HCT116 (cell line): ENCODE data around the gene C19orf25. TPM values are rescaled to one million over a fixed set of nuclear protein-coding genes. Genes with fewer than 3 reads are reported as not detected.

Experiments used
- ATAC-seq: fragments of 200-7000 bp; cut with Tn5 transposase; 2 replicates; pipeline ENCODE4 v1.9.1; 2020; ENCODE audit warnings: mild to moderate bottlenecking, moderate library complexity
- BruUV-seq: library from RNA; stranded (reverse); fragments of 400-500 nt; replicated peaks from 2 replicates; lab custom pipeline; 2021; lab: Mats Ljungman, UMichigan
- CTCF ChIA-PET: fragments of 300-600 bp; sonication (Branson Sonifier 250); formaldehyde crosslinking; loops from one replicate; lab custom pipeline; 2021; ENCODE audit warnings: antibody characterized with exemption; lab: Charles Lee
- POLR2A ChIA-PET: fragments of 300-600, 350-600 bp; sonication (Branson Sonifier 250); formaldehyde crosslinking; loops from one replicate; lab custom pipeline; 2021; ENCODE audit warnings: antibody characterized with exemption; lab: Charles Lee
- RAD21 ChIA-PET, 2 experiments: fragments of 300-600 bp; sonication (Branson Sonifier 250); formaldehyde crosslinking; loops; one replicate each; lab custom pipeline; 2023; ENCODE audit warnings: low total read pairs in 2 of 2; ENCODE audit not compliant: uncharacterized antibody in 2 of 2, unreplicated experiment in 2 of 2, low non-redundant PET in 1 of 2; lab: Charles Lee
- DNase-seq: peaks from one replicate; pipeline ENCODE4 v3.0.0-alpha.2; 2010; ENCODE audit warnings: low read depth, low spot score
- H2AFZ ChIP-seq: fragments of 200-600 bp; shearing (Covaris generic), sonication (generic); 2 replicates; pipeline ENCODE4 v1.6.1; 2017; ENCODE audit warnings: low read depth, mixed run types, mixed read lengths, antibody characterized with exemption, low read length; ENCODE audit not compliant: poor library complexity, severe bottlenecking
- H3K27ac ChIP-seq: 2 replicates; pipeline ENCODE4 v1.5.1; 2012; ENCODE audit warnings: low read depth, low read length
- H3K27me3 ChIP-seq: fragments of 200-600 bp; sonication (generic); 2 replicates; pipeline ENCODE4 v1.6.1; 2016; ENCODE audit warnings: mixed run types, low read length, mixed read lengths; ENCODE audit not compliant: insufficient read depth
- H3K36me3 ChIP-seq, 2 experiments: fragments of 200-500 bp in 1 of 2; fragments of 200-600 bp in 1 of 2; sonication (Bioruptor generic) in 1 of 2; sonication (generic) in 1 of 2; 2 replicates each; pipeline versions ENCODE4 v1.5.1 to v1.6.1; 2014 to 2016; ENCODE audit warnings: low read length in 2 of 2, inconsistent platforms in 1 of 2, mixed read lengths in 1 of 2, mixed run types in 1 of 2; ENCODE audit not compliant: insufficient read depth in 2 of 2, control insufficient read depth in 1 of 2
- H3K4me1 ChIP-seq, 2 experiments: fragments of 200-600 bp in 1 of 2; sonication (generic) in 1 of 2; 2 replicates each; pipeline versions ENCODE4 v1.5.1 to v1.6.1; 2012 to 2017; ENCODE audit warnings: low read length in 2 of 2, inconsistent platforms in 1 of 2, mild to moderate bottlenecking in 1 of 2, mixed read lengths in 1 of 2, mixed run types in 1 of 2, moderate library complexity in 1 of 2; ENCODE audit not compliant: insufficient read depth in 2 of 2, control insufficient read depth in 1 of 2
- H3K4me2 ChIP-seq: fragments of 200-600 bp; sonication (generic); 2 replicates; pipeline ENCODE4 v1.6.1; 2017; ENCODE audit warnings: mixed run types, low read length, mixed read lengths
- H3K4me3 ChIP-seq, 2 experiments: fragments of 200-600 bp in 1 of 2; sonication (generic) in 1 of 2; replicated peaks in 1 of 2; 2 replicates each; pipeline ENCODE4 v1.5.1; 2011 to 2016; ENCODE audit warnings: low read length in 2 of 2, control low read depth in 1 of 2, low read depth in 1 of 2, mild to moderate bottlenecking in 1 of 2, mixed read lengths in 1 of 2, mixed run types in 1 of 2
- H3K79me2 ChIP-seq: fragments of 200-600 bp; sonication (generic); 2 replicates; pipeline ENCODE4 v1.6.1; 2017; ENCODE audit warnings: mild to moderate bottlenecking, mixed run types, low read length, moderate library complexity, mixed read lengths; ENCODE audit not compliant: insufficient read depth
- H3K9ac ChIP-seq: fragments of 200-600 bp; sonication (generic); 2 replicates; pipeline ENCODE4 v1.6.1; 2016; ENCODE audit warnings: low read length, mixed read lengths
- H3K9me2 ChIP-seq: fragments of 200-600 bp; sonication (generic), shearing (Covaris generic); 2 replicates; pipeline ENCODE4 v1.6.1; 2017; ENCODE audit warnings: mixed run types, mild to moderate bottlenecking, moderate library complexity; ENCODE audit not compliant: insufficient read depth
- H3K9me3 ChIP-seq, 2 experiments: fragments of 200-500 bp in 1 of 2; fragments of 200-600 bp in 1 of 2; sonication (Bioruptor generic) in 1 of 2; sonication (generic) in 1 of 2; 2 replicates each; pipeline ENCODE4 v1.6.1; 2014 to 2017; ENCODE audit warnings: low read length in 2 of 2, mixed read lengths in 2 of 2, inconsistent platforms in 1 of 2, low read depth in 1 of 2, mild to moderate bottlenecking in 1 of 2, mixed run types in 1 of 2, moderate library complexity in 1 of 2; ENCODE audit not compliant: control insufficient read depth in 1 of 2, insufficient read depth in 1 of 2
- H4K20me1 ChIP-seq: fragments of 200-600 bp; sonication (generic), shearing (Covaris generic); 2 replicates; pipeline ENCODE4 v1.6.1; 2017; ENCODE audit warnings: mixed run types, mild to moderate bottlenecking, moderate library complexity; ENCODE audit not compliant: insufficient read depth
- CBX3 ChIP-seq: IDR thresholded peaks from 2 replicates; pipeline ENCODE4 v1.6.1; 2012; ENCODE audit warnings: low read depth
- ELF1 ChIP-seq: IDR thresholded peaks from 2 replicates; pipeline ENCODE4 v1.6.1; 2012; ENCODE audit warnings: low read depth, borderline replicate concordance
- EZH2phosphoT487 ChIP-seq: fragments of 200-600 bp; IDR thresholded peaks from 2 replicates; pipeline ENCODE4 v1.6.1; 2018; ENCODE audit warnings: antibody characterized with exemption, borderline replicate concordance
- JUND ChIP-seq: IDR thresholded peaks from 2 replicates; pipeline ENCODE4 v1.6.1; 2012
- POLR2AphosphoS5 ChIP-seq: IDR thresholded peaks from 2 replicates; pipeline ENCODE4 v1.6.1; 2011; ENCODE audit warnings: mild to moderate bottlenecking, low read depth, low read length, moderate library complexity
- RAD21 ChIP-seq: IDR thresholded peaks from 2 replicates; pipeline ENCODE4 v1.6.1; 2012; ENCODE audit warnings: low read depth, mild to moderate bottlenecking
- REST ChIP-seq: IDR thresholded peaks from 2 replicates; pipeline ENCODE4 v1.6.1; 2012; ENCODE audit warnings: low read depth
- SP1 ChIP-seq: IDR thresholded peaks from 2 replicates; pipeline ENCODE4 v1.6.1; 2012; ENCODE audit warnings: low read depth
- ZBTB33 ChIP-seq: IDR thresholded peaks from 2 replicates; pipeline ENCODE4 v1.6.1; 2011; ENCODE audit warnings: mild to moderate bottlenecking, low read length, moderate library complexity; ENCODE audit not compliant: insufficient replicate concordance; ENCODE audit errors: extremely low read depth
- intact Hi-C: fragments of 100-400 bp; cut with micrococcal nuclease; formaldehyde crosslinking; loops from 2 replicates; pipeline ENCODE4 v1.10.0; 2022
- total RNA-seq: library from RNA; stranded (reverse); gene quantifications from one replicate; pipeline ENCODE4 v1.2.1, GENCODE V29; 2021; ENCODE audit not compliant: unreplicated experiment

The C19orf25 gene
- total RNA-seq, 1 experiment from 2014 or later, result 48.8 TPM

- ATAC-seq (no peak), DNase-seq (no peak)
- TF ChIP-seq REST (no peak), EZH2phosphoT487 (no peak), JUND (no peak), SP1 (no peak), ELF1 (no peak), RAD21 (no peak), ZBTB33 (no peak), CBX3 (no peak), POLR2AphosphoS5 (no peak)
- intact Hi-C loops, result no loop called here
- Histone ChIP-seq H3K27ac (no peak overlapping the region), H3K4me3 (no peak overlapping the region), H2AFZ (no peak overlapping the region), H3K36me3 (no peaks in the 10 kb centered on the region), H3K4me1 (no peaks in the 10 kb centered on the region), H3K27me3 (no peaks in the 10 kb centered on the region), H3K9me2 (no peaks in the 10 kb centered on the region), H3K4me2 (no peak overlapping the region), H3K9me3 (no peaks in the 10 kb centered on the region), H3K9ac (no peak overlapping the region), H3K79me2 (no peaks in the 10 kb centered on the region), H4K20me1 (no peaks in the 10 kb centered on the region)
- POLR2A ChIA-PET, result no interaction called here
- CTCF ChIA-PET, result no interaction called here
- RAD21 ChIA-PET, result no interaction called here
- no TSS peak for BruUV-seq
Measured at GRCh38 chr19:1527650-1528309, 48.8 kb upstream of the C19orf25 start.
